ENCODE results near the gene SDF4. TPM values are rescaled to one million over a fixed set of nuclear protein-coding genes. Genes with fewer than 3 reads are reported as not detected.

Gene SDF4
- total and polyA plus RNA-seq, 8 donors: 68.3 to 99.4 (median 74.8) TPM

- Histone ChIP-seq H3K9me3 (no peaks in the 10 kb centered on the region), H3K4me1 (no peaks in the 10 kb centered on the region), H3K27ac (no peak within 1 kb of the TSS), H3K4me3 (no peak within 1 kb of the TSS), H3K27me3 (no peaks in the 10 kb centered on the region), H3K36me3 (no peaks in the 10 kb centered on the region)
- no peak for FAIRE-seq
- DNase-seq: peak in 2 of 6 donors; percentile 58 to 73
- ATAC-seq: peak in 1 of 4 donors; percentile 17
- intact Hi-C loops (cut with DNase I): loop anchor here in 1 of 3 donors (10.0 kb wide), 1 partner anchor 122 kb away; no protein-coding TSS in a partner anchor
- no peak for TF ChIP-seq CTCF (IDR thresholded peaks at IDR 0.05)
- 6 to 8% methylated on average over 61 to 74 of the region's 74 CpGs for WGBS, 2 donors
These were observed 15.0 kb upstream of the SDF4 start, which contains the start of gene C1QTNF12 for GRCh38 chr1:1246577-1247340. C1QTNF12 (minus strand) TSS chr1:1246722; CDS start chr1:1246690, 32 bp downstream.

DNA sequence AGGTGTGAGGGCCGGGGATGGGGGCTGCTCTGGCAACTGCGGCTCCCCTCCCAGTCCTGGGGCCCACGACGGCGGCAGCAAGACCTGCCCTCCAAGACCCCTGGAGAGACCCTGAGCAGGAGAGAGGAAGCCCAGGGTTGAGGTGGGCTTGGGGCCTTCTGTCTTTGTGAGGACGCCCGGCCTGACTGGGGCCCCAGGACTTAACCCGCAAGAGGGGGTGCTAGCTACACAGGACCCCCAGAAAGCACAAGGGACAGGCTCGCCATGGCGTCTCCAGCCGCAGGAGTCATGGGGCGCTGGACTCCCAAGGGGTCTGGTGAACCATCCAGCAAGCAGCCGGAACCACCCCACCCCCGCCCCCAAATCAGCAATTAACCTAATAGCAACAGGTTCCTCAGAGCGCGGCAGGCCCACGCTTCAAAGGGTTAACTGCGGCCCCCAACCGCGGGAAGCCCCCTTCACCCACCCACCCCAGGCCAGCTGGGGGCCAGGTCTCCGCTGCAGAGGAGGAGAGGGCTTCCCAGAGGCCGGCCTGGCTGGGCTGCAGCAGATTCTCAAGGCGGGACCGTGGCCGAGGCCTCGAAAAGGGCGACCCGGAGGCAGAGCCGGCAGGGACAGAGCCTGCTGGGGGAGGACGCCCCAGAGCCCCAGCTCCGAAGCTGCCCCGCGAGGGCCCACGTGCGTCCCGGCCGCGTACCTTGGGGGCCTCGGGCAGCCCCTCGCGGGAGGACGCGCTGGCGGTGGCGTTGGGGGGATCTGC lies 14.2 kb upstream of the SDF4 start:
- Histone ChIP-seq H3K4me3 (no peak overlapping the region), H3K36me3 (no peaks in the 10 kb centered on the region)
- intact Hi-C loops (cut with DNase I): loop anchor here in 1 of 3 donors (10.0 kb wide), 1 partner anchor 121 kb away; no protein-coding TSS in a partner anchor

GRCh38 chr1:1245178-1245816 lies 13.5 kb upstream of the SDF4 start:
- no peaks in the 10 kb centered on the region for H3K36me3 ChIP-seq
- H3K4me3 ChIP-seq: no peak overlapping the region
- WGBS, 2 donors: 80% methylated on average over 20 to 23 of the region's 23 CpGs
- ATAC-seq: no peak
- no peaks in the 10 kb centered on the region for H3K27me3 ChIP-seq
- no peak overlapping the region for H3K27ac ChIP-seq
- intact Hi-C loops (cut with DNase I): loop anchor here in 1 of 3 donors (10.0 kb wide), 1 partner anchor 120 kb away; no protein-coding TSS in a partner anchor
- TF ChIP-seq CTCF (IDR thresholded peaks at IDR 0.05): no peak
- no peak for FAIRE-seq
- H3K9me3 ChIP-seq: no peaks in the 10 kb centered on the region
- H3K4me1 ChIP-seq: no peaks in the 10 kb centered on the region
- peak in 3 of 6 donors; percentile 38 to 72 (median 49) for DNase-seq

More for the DNA sequence above, 14.2 kb upstream of the SDF4 start:
- Histone ChIP-seq H3K4me1 (no peaks in the 10 kb centered on the region), H3K9me3 (no peaks in the 10 kb centered on the region), H3K27ac (no peak overlapping the region), H3K27me3 (no peaks in the 10 kb centered on the region)
- DNase-seq (peak in 3 of 6 donors; percentile 19 to 71 (median 60)), ATAC-seq (no peak), FAIRE-seq (no peak)
- 39 to 53% methylated on average over 32 to 45 of the region's 45 CpGs for WGBS, 2 donors
- no peak for TF ChIP-seq CTCF (IDR thresholded peaks at IDR 0.05)

GRCh38 chr1:1244192-1244811 lies 12.5 kb upstream of the SDF4 start:
- DNase-seq (peak in 2 of 6 donors; percentile 56 to 74), FAIRE-seq (no peak)

More at GRCh38 chr1:1244192-1244811, 12.5 kb upstream of the SDF4 start:
- Histone ChIP-seq H3K9me3 (no peaks in the 10 kb centered on the region), H3K27ac (no peak overlapping the region), H3K4me3 (no peak overlapping the region), H3K4me1 (no peaks in the 10 kb centered on the region), H3K36me3 (no peaks in the 10 kb centered on the region), H3K27me3 (no peaks in the 10 kb centered on the region)
- no peak for TF ChIP-seq CTCF (IDR thresholded peaks at IDR 0.05)
- ATAC-seq: no peak
- WGBS, 2 donors: 71 to 76% methylated on average over 30 of the region's 30 CpGs
- intact Hi-C loops (cut with DNase I): loop anchor here in 1 of 3 donors (10.0 kb wide), 1 partner anchor 120 kb away; no protein-coding TSS in a partner anchor

Data from pancreas (tissue), 10 donors.